22Rv1 (cell line): ENCODE results near the gene ABCC9.

Experiments
- ZFX ChIP-seq: fragments of 450-650 bp; IDR thresholded peaks from 2 replicates; pipeline ENCODE4 v1.6.1; 2017; ENCODE audit warnings: antibody characterized with exemption, borderline replicate concordance
- TF ChIP-seq, protein P1 (sequence below): fragments of 450-650 bp; IDR thresholded peaks from 2 replicates; pipeline ENCODE4 v1.5.1; 2017; ENCODE audit warnings: mild to moderate bottlenecking

DNA sequence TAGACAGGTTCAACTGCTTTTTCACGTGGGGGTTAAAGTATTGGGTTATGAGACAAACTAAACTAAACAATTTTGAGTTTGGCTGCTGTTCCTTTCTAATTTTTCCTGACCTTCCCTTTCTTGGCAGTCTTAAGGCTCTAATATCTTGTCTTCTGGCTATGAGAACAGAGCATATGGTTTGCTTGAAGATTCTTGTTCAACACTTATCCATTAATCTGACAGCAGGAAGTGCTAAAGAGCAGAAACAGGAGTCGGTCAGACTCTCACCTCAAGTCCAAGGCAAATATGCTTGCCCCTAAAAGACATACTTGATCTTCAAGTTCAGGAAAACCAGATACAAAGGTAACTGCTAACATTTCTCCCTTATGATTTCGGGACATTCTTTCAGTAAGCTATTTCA is 114.1 kb downstream of the ABCC9 start:
- TF ChIP-seq, protein P1, sequence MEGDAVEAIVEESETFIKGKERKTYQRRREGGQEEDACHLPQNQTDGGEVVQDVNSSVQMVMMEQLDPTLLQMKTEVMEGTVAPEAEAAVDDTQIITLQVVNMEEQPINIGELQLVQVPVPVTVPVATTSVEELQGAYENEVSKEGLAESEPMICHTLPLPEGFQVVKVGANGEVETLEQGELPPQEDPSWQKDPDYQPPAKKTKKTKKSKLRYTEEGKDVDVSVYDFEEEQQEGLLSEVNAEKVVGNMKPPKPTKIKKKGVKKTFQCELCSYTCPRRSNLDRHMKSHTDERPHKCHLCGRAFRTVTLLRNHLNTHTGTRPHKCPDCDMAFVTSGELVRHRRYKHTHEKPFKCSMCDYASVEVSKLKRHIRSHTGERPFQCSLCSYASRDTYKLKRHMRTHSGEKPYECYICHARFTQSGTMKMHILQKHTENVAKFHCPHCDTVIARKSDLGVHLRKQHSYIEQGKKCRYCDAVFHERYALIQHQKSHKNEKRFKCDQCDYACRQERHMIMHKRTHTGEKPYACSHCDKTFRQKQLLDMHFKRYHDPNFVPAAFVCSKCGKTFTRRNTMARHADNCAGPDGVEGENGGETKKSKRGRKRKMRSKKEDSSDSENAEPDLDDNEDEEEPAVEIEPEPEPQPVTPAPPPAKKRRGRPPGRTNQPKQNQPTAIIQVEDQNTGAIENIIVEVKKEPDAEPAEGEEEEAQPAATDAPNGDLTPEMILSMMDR = 0 out of 2 replicates have a peak, but pooled peaks have one; percentile 9
- TF ChIP-seq ZFX = no peak
